LoVo (cell line): Measurements from ENCODE around the gene OTUD5.
"Not testable (repeated sequence)": the region's sequence is repeated elsewhere in the genome, so short reads cannot be mapped to it uniquely, and the experiment has no call there.

Source experiments
- DNase-seq: peaks from one replicate; pipeline ENCODE4 v3.0.0-alpha.2; 2016; ENCODE audit warnings: low spot score

The OTUD5 gene

DNA sequence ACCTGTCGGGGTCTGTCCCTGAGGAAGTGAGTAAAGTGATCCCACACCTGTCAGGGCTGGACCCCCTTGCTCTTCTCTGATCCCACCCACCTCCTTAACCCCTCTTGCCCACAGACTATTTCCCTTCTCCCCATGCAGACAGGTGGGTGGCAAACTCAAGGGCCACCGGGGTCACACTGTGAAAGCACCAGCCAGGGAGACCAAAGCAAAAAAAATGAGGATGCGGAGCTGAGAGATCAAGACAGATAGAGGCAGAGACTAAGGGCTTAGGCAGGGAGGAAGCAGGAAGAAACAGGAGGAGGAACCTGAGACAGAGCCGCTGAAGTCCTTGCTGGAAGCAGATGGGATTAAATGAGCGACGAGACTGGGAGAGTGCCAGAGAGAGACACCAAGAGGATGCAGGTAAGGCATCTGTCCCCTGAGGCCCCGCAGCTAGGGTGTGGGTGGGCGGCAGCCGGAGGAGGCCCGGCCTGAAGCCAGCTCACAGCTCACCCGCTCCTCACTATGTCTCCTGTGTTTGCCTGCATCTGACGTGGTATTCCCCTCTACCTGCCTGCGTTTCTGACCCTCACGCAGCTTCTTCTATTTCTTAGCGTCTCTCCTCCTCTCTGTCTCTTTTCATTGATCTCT, 67.0 kb downstream of the OTUD5 start:
- no peak for DNase-seq

DNA sequence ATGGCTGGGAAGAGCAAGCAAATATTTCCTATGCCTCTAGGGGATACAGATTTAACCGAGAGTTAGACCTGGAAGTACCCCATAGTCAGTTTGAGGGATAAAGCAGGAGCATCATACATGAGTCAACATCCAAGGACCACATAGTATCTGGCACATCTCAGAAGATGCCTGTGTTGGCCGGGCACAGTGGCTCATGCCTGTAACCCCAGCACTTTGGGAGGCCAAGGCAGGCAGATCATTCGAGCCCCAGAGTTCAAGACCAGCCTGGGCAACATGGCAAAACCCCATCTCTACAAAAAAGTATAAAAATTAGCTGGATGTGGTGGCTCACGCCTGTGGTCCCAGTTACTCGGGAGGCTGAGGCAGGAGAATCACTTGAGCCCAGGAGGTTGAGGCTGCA, 70.8 kb downstream of the OTUD5 start:
- not testable (repeated sequence) for DNase-seq

- DNase-seq = no peak
Observed at GRCh38 chrX:48883729-48884128, 73.7 kb downstream of the OTUD5 start.

DNA sequence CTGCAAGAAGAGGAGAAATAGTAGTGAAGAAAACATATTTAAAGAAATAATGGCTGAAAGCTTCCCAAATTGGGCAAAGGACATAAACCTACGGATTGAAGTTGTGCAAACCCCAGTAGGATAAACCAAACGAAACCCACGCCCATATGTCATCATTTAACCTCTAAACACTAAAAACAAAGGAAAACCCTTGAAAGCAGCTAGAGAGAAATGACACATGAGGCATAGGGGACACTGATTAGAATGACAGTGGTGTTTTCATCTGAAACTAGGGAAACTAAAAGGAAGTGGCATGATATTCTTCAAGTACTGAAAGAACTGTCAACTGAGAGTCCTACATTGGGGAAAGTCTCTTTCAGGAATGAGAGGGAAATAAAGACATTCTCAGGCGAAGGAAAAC, 80.5 kb downstream of the OTUD5 start:
- DNase-seq = not testable (repeated sequence)
